Activated T-helper 1 cell treated with anti-CD3 and anti-CD28 coated beads, Interleukin-2, amount 50 U/mL, for 16 hours (primary cell): ENCODE results near the gene NAP1L4.

Experiments
- DNase-seq, 2 donors: peaks; one replicate each; pipeline ENCODE4 v3.0.0-alpha.2; 2020; ENCODE audit warnings: low read depth in 1 of 2, low spot score in 1 of 2

Gene NAP1L4

DNA sequence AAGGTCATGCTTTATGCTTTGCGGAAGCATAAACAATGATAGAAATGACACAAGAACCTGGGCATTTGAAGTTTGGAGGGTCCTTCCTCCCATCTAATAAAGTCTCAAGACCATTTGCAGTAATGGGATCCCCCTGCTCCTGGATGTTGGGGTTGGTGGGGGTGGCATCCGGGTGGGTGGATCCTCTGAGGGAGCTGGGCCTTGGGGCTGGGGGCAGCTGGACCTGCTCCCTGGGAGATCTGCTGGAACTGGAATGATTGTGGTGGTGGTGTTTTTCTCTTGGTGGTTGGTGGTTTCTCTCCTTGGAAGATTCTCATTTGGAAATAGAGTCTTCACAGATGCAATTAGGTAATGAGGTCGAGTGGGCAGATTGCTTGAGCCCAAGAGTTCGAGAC is 2.2 kb upstream of the NAP1L4 start:
- DNase-seq, result no peak

DNA sequence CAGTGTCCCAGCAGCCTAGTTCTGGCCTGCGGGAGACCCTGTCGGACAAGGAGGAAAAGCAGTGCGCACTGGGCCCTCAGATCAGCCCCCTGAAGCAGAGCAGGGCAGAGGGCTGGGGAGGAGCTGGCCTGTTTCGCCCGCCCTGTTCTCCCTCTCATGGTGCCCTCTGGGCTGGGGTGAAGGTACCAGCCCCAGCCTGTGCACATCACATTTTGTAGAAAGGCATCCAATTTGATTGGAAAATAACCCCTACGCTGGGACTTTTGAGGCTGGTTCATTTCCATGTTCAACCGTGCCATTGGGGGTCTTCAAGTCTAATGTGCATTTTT is 832 bp upstream of the NAP1L4 start:
- no peak for DNase-seq

DNA sequence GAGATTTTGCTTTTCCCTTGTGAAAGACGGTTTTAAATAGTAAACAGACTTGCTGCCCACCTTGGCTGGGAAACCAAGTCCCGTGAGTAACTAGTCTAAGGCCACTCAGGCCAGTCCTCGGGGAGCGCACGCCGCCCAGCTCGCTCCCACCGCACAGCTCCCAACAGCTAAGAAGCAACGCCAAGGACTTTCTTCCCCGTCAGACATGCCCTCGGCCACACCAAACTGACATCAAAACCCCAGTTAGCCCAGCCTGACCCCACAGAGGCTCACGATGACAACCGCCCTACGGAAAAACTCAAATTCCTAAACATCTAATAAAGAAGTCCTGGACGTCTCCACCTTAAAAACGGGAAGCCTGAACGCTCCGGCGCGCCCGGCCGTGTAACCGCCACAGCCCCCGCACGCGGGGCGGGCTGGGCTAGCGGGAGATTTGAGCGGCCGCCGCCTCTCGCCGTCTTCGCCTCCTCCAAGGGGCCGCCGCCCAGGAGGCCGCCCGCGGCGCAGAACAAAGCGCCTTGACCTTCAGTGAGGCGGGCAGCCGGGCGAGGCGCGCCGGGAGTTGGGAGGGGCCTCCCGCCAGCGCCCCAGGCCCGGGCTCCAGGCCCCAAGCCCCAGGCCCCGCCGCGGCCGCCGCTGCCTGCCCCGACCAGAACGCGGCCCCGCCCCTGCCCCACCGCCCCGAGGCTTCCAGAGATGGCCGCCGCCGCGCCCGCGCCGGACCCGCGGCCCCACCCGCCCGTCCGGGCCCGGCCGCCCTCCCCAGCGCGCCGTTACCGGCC is 486 bp downstream of the NAP1L4 start:
- no peak for DNase-seq

DNA sequence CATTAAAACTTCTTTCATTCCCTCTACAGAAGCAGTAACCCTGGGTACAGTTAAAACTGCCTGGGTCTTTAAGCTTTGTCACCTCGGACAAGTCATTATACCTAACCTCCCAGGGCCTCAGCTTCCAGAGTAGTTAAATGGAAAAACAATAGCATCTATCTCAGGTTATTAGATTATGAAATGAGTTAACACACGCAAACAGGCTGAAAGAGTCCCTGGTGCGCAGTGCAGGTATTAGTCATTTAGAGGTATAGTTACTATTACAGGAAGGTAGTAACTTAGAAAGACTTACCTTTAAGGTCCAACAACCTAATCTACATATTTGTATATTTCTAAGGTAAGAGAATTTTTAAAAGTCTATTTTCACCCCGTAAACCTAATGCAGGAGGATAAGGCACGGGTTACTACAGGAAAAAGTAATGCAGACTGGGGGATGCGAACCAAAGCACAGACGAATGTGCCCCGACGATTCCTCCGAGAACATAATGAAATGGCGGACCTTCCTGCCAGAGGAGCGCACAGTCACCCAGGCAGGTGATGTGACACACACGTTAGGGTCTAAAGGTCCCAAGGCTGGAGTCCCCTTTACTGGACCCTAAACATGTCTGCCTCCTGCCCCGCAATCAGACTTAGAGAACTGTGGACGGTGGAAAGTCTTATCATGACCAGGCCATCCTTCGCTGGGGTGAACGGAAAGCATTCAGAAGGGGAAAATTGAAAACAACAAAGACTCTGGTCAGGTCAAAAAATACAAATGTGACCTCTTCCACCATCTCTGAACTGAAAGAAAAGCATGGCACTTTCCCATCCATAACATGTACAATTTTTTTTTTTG is 1.3 kb downstream of the NAP1L4 start:
- DNase-seq, result peak in 1 of 2 donors; percentile 20

DNA sequence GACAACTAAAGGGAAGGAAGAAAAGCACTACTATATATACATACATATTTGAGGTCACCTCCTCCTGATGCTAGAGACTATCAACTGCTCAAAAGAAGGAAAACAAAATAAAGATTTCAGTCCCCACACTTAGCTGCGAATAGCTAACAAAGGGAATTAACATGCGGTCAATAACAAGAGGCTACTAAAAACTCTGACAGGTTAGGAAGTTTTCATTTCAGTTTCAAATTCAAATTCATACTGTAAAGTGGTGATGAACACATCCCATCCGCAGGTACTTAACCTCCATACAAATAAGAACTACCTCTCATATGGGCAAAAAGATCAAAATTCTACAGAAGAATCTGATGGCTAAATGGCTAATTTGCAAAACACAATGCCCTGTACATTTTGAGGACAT is 2.6 kb downstream of the NAP1L4 start:
- no peak for DNase-seq

DNA sequence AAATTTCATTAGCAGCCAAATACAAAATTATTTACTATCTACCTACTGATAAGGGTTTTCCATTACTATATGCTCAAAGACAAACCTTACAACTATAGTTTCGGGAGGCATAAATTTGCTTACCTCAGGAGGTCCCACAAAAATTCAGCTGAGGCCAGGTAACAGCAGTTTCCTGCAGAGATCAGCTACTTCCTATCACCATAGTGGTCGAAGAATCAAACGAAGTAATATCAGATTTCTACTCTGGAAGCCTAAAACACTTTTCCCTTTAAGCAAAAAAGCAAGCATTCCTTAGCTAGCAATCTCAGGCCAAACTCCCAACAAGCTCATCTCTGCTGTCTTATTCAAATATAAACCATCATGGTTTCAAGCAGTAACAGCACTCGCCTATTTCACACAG is 3.1 kb downstream of the NAP1L4 start:
- DNase-seq, result no peak

DNA sequence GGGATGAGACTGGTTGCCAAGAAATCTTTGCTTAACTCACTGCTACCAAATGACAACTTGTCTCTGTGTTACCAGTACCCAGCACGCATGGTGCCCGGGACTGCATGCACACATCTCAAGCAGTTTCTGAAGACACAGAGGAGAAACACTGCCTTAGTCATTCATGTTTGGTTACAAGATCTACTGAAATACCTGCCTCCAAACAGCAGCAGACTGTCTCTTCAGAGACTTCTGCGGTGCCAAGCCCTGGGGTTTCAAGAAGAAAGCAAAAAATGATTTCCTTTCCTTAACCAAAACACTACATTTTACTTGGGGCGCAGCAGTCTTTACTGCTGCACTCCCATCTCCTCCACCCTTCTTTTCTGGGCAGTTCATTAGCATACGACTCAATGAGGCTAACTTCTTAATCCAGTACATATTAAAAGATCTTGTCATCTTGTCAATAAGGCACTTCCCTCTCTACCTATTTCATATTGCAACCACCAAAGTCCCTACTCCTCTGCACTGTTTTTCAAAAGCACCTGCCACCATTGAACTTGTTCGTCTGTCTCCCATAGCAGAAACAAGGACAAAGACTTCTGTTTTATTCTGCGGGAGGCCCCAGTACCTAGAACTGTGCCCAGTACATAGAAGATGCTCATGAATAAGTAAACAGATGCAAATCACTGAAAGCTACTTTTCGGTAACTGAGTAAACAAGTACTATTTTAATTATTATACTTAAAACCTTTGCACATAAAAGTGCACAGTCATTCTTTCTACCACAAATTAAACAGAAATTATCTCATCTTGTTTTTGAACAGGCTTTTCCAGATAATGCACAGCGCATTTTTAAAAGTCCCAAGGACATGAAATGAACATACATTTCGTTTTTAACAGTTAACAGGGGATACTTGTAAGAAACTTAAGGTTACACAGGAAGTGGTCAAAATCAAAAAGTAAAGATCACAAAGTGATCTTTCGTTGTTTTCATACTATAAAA is 4.0 kb downstream of the NAP1L4 start:
- DNase-seq, result peak in 1 of 2 donors; percentile 18

DNA sequence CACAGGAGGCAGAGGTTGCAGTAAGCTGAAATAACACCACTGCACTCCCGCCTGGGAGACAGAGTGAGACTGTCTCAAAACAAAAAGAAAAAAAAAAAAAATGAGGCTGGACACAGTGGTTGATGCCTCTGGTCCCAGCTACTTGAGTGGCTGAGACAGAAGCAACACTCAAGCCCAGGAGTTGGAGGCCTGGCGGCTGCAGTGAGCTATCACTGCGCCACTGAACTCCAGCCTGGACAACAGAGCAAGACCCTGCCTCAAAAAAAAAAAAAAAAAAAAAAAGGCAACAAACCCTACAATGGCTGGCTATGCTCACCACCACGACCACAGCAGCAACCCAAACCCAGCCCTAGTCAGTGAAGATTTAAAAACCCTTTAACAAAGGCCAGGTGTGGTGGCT is 8.2 kb downstream of the NAP1L4 start:
- DNase-seq, result no peak

DNA sequence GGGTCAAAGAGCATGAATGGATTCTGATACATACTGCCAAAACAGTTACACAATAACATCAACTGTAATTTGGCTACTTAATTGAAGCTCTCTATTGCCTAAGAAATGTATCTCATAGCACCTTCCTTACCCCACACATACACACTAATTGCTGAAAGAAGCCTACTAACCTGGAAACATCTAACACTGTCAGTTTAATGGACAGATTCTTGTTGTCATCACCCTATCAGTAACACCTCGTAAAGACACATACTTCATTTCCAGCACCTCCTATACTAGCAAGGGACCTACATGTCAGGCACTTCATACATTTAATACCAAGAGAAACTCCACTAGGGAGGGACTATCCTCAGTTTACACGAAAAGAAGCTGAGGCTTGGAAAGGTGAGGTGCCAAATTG is 9.9 kb downstream of the NAP1L4 start:
- no peak for DNase-seq

DNA sequence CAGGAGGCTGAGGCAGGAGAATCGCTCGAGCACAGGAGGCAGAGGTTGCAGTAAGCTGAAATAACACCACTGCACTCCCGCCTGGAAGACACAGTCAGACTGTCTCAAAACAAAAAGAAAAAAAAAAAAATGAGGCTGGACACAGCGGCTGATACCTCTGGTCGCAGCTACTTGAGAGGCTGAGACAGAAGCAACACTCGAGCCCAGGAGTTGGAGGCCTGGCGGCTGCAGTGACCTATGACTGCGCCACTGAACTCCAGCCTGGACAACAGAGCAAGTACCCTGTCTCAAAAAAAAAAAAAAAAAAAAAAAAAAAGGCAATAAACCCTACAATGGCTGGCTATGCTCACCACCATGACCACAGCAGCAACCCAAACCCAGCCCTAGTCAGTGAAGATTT is 11.0 kb downstream of the NAP1L4 start:
- no peak for DNase-seq

DNA sequence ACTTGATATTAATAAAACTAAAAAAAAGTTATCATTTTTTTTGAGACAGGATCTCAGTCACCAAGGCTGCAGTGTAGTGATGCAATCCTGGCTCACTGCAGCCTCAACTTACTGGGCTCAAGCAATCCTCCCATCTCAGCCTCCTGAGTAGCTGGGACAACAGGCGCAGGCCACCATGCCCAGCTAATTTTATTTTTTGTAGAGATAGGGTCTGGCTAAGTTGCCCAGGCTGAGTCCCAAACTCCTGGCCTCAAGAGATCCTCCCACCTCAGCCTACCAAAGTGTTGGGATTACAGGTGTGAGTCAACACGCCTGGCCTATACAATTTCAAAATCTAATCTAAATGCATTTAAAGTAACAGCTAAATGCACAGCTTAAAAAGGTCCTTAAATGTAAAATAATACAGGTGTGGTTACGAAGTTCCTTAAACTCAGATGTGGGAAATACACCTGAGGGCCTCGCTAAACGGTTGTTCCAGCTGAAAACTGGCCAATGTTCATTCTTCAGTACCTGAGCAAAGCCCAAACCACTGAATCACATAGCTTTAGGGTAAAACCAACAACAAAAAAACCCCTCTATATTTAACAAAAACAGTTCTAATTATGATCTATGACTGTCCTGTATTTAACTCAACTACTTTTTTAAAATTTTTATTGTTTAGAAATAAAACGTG is 11.8 kb downstream of the NAP1L4 start:
- no peak for DNase-seq

DNA sequence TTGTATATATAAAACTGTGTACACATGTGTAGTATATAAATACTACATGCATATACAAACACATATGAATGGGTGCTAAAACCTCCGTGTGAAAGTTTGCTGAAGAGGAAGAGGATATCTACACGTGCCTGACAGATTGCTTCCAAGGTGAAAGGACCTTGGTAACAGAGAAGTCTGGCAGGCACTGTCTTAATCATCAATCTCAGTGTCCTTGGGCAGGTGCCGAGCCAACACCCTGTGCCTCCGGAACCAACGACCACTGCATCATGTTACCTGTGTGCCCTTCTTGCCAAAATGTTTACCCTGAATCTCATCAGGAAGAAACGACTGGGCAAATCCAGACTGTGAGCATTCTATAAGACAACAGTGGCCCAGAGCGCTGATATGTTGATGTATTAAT is 15.0 kb downstream of the NAP1L4 start:
- no peak for DNase-seq

DNA sequence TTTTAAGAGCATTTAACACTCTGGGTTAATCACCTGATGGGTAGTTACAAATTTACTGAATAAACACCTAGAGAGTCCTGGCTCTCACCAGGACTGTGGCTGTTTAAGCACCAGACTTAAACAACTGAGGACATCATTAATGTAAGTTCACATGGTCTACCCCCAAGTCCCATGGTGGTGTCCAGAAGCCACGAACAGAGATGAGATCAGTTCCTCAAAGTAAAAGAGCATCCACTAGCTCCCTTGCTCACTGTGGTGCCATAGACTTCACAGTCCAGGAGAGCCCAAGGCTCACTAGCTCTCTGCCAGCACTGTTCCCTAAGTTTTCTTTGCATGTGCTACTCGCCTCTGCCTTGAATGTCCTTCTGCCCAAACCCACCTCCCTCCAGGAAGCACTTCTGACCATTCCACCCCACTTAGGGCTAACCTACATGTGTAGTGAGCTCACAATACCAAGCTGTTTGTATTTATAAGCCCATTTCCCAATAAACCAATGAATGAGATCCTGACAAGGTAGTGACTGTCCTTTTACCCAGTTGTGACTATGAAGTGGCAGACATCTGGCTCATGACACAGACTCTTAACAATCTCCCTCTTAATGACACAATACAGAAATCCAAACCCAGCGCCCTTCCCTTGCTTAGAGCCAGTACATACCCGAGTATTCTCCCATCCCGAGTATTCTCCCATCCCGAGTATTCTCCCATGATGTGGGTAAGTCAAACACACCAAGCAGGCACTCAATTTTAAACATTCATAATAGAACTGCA is 15.7 kb downstream of the NAP1L4 start:
- DNase-seq, result no peak

DNA sequence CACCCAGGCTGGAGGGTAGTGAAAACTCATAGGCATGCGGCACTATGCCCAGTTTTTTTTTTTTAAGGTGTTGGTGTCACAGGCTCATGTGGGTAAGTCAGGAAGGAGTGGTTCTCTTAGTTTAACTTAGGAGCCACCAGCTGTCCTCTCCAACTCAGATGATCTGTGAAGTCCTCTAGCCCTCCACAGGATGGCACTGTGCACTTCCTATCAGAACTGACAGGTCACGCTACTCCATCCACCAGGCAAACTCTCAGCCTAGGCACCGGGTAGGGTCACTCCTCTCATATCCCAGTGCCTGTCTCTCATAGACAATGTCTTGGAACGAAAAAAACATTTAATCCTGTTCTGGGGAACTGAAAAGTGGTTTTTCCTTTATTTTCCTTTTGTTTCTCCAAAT is 16.5 kb downstream of the NAP1L4 start:
- no peak for DNase-seq

DNA sequence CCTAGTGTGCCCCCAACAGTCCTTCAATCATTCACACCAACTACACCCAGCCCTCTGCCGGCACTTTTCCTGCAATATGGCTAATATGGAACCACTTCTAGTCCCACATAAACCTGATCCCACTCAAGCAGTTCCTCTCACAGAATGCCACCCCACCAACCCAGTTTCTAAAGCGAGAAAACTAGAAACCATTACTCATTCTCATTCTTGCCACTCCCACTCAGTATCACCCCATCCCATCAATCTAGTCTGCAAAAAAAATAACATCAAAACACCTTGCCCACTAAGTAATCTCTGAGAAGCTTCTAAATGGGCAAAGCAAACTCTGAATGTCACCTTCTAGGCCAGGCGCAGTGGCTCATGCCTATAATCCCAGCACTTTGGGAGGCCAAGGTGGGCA is 17.9 kb downstream of the NAP1L4 start:
- no peak for DNase-seq

DNA sequence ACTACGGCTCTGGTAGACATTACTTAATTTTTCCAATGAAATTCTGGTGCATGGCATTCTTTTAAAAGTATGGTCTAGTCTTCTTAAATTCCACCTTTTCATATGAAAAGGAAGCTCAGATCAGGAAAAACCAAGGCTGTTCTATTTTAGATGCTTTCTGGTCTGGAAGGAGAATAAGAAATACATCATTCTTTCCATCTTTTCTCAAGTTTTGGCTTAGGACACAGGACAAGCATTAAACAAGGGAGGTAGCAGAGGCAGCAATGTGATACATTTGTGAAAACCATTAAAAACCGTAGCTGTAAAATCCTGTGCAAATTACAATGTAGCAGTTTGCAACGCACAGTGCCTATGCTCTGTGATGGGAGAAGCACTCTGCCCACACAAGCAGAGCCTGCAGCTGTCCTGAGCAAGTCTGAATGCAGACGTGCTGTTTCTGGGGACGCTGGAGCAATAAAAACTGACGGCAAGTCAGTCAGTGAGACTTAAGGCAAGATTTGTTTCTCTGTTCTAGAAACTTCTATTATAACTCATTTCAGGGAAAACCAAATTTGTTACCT is 23.7 kb downstream of the NAP1L4 start:
- no peak for DNase-seq

DNA sequence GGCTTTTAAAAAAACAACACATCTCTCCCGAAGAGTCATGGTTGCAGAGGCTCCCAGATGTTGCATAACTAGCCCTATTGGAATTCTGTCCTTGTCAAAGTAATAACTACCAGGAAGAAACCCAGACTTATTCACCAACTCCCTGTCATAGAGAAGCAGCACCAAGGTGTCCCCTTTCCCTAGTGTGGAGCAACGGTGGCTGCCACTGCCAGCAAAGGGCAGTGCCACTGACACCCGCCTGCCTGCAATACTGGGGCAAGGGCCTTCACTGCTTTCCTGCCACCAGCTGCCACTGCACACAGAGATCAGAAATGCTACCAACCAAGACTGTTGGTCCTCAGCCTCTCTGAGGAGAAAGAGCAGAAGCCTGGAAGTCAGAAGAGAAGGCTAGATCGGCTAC is 27.3 kb downstream of the NAP1L4 start:
- no peak for DNase-seq

DNA sequence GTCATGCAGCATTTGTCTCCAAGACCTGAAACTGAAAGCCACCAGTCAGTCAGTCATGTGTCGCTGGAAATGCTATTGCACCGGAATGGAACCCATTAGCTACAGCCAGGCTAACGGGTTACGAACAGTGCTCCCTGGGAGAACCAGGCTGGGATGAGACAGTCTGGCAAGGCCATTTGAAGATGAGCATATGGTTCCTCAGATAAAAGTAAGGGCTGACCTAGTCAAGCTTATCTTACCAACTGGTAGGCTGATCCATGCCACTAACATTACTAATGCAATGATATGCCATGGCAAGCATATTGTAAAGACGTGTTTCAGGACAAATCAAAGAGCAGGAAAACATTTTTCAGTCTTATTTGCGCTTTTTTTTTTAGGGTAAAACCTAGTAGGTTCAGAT is 28.4 kb downstream of the NAP1L4 start:
- no peak for DNase-seq

DNA sequence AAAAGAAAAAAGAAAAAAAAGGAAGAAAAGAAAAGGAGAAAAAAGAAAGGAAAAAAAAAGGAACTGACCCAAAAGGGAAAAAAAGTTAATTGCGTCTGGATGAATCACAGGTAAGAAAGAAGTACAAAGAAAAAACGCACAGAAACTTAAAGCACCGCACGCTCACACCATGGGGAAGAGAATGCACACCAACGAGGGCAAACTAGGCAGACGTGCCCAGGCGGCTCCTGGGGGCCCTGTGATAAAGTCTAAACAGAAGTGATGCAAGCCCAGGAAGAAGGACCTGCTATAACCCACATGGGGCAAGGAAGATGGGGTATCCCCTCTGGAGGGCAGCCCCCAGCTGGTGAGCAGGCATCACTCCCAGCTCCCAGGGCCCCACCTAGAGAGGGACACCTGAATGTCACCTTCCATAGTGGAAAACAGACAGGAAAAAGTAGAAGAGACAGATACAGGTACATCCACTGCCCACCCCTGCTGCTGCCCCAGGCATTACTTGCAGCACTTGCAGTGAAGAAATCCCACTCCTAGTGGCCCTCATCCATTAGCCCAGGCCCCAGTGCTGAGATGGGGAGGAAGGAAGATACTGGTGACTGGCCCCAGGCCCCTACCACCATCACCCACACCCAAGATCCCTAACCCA is 28.9 kb downstream of the NAP1L4 start:
- DNase-seq, result no peak
